Neuronal stem cell (in vitro differentiated cells): Measurements from ENCODE around the gene DHDH.

Experiments used
- DNase-seq: peaks from one replicate; pipeline ENCODE4 v3.0.0-alpha.2; 2013; ENCODE audit warnings: low spot score
- H2AFZ ChIP-seq: one replicate; pipeline ENCODE4 v1.6.1; 2013; ENCODE audit warnings: mild to moderate bottlenecking, low read length, inconsistent platforms
- H2AK5ac ChIP-seq: 2 replicates; pipeline ENCODE4 v1.6.1; 2013; ENCODE audit warnings: low read depth, mild to moderate bottlenecking, inconsistent platforms, low read length, moderate library complexity, mixed read lengths
- H2BK120ac ChIP-seq: 2 replicates; pipeline ENCODE4 v1.6.1; 2013; ENCODE audit warnings: low read depth, mild to moderate bottlenecking, inconsistent platforms, low read length, moderate library complexity, mixed read lengths
- H2BK12ac ChIP-seq: one replicate; pipeline ENCODE4 v1.6.1; 2013; ENCODE audit warnings: low read length, inconsistent platforms
- H2BK15ac ChIP-seq: 2 replicates; pipeline ENCODE4 v1.6.1; 2013; ENCODE audit warnings: mild to moderate bottlenecking, low read length, inconsistent platforms, mixed read lengths
- H2BK5ac ChIP-seq: one replicate; pipeline ENCODE4 v1.6.1; 2013; ENCODE audit warnings: inconsistent platforms, mild to moderate bottlenecking, low read length, moderate library complexity
- H3K14ac ChIP-seq: one replicate; pipeline ENCODE4 v1.6.1; 2013; ENCODE audit warnings: low read length, inconsistent platforms
- H3K18ac ChIP-seq: 2 replicates; pipeline ENCODE4 v1.6.1; 2013; ENCODE audit warnings: low read length, inconsistent platforms
- H3K23ac ChIP-seq: 2 replicates; pipeline ENCODE4 v1.6.1; 2013; ENCODE audit warnings: low read depth, mild to moderate bottlenecking, mixed read lengths, low read length, inconsistent platforms; ENCODE audit not compliant: poor library complexity
- H3K27ac ChIP-seq: replicated peaks from 3 replicates; pipeline ENCODE4 v1.5.1; 2013; ENCODE audit warnings: low read length, inconsistent platforms
- H3K27me3 ChIP-seq, 3 experiments: 2 replicates each; pipeline ENCODE4 v1.6.1; 2013; ENCODE audit warnings: low read length in 3 of 3, mild to moderate bottlenecking in 2 of 3, inconsistent platforms in 1 of 3, low read depth in 1 of 3, mixed read lengths in 1 of 3, moderate library complexity in 1 of 3; ENCODE audit not compliant: control insufficient read depth in 3 of 3, insufficient read depth in 3 of 3
- H3K36me3 ChIP-seq, 2 donors: replicated peaks in 1 of 2; 2 replicates each; pipeline ENCODE4 v1.6.1; 2013; ENCODE audit warnings: low read length in 2 of 2; ENCODE audit not compliant: control insufficient read depth in 2 of 2, insufficient read depth in 2 of 2
- H3K4ac ChIP-seq: 2 replicates; pipeline ENCODE4 v1.6.1; 2013; ENCODE audit warnings: inconsistent platforms, mild to moderate bottlenecking, low read length, moderate library complexity
- H3K4me1 ChIP-seq, 2 donors: 1 replicate in 1 of 2; 2 replicates in 1 of 2; pipeline ENCODE4 v1.6.1; 2013; ENCODE audit warnings: low read length in 2 of 2, low read depth in 1 of 2; ENCODE audit not compliant: control insufficient read depth in 2 of 2, insufficient read depth in 1 of 2
- H3K4me2 ChIP-seq: one replicate; pipeline ENCODE4 v1.6.1; 2013; ENCODE audit warnings: mild to moderate bottlenecking, low read length, inconsistent platforms; ENCODE audit not compliant: insufficient read depth, poor library complexity, severe bottlenecking
- H3K4me3 ChIP-seq, 2 donors: 2 replicates each; pipeline ENCODE4 v1.5.1; 2013; ENCODE audit warnings: low read length in 2 of 2, mild to moderate bottlenecking in 2 of 2, inconsistent platforms in 1 of 2, moderate library complexity in 1 of 2
- H3K79me1 ChIP-seq: one replicate; pipeline ENCODE4 v1.6.1; 2013; ENCODE audit warnings: low read depth, mild to moderate bottlenecking, inconsistent platforms, low read length, moderate library complexity
- H3K9ac ChIP-seq: one replicate; pipeline ENCODE4 v1.6.1; 2013; ENCODE audit warnings: mild to moderate bottlenecking, low read depth, low read length, inconsistent platforms; ENCODE audit not compliant: poor library complexity
- H3K9me3 ChIP-seq, 2 donors: replicated peaks in 1 of 2; 2 replicates each; pipeline versions ENCODE3 to v1.6.1; 2013; ENCODE audit warnings: low read length in 2 of 2, mild to moderate bottlenecking in 2 of 2, inconsistent platforms in 1 of 2, low read depth in 1 of 2, mixed read lengths in 1 of 2, moderate library complexity in 1 of 2; ENCODE audit not compliant: control insufficient read depth in 2 of 2, insufficient read depth in 1 of 2
- H4K8ac ChIP-seq: one replicate; pipeline ENCODE4 v1.6.1; 2013; ENCODE audit warnings: low read depth, mild to moderate bottlenecking, inconsistent platforms, low read length, moderate library complexity
- H4K91ac ChIP-seq: one replicate; pipeline ENCODE4 v1.6.1; 2013; ENCODE audit warnings: low read length, low read depth, mild to moderate bottlenecking, inconsistent platforms; ENCODE audit not compliant: poor library complexity
- WGBS, 2 donors: extraction: QIAGEN DNeasy Blood & Tissue Kit; methylation state at CpG; one replicate each; pipeline ENCODE4 v1.1.7; 2013; ENCODE audit warnings: missing lambda C conversion rate in 2 of 2, mixed read lengths in 1 of 2; ENCODE audit not compliant: insufficient read length in 2 of 2, insufficient replicate concordance in 1 of 2; ENCODE audit errors: extremely low coverage in 2 of 2; 5-methylcytosine and 5-hydroxymethylcytosine counted together

DHDH gene

GRCh38 chr19:48989701-48990291, 56.3 kb downstream of the DHDH start:
- Histone ChIP-seq H3K4me2 (no peak overlapping the region), H3K9me3 (no peaks in the 10 kb centered on the region), H3K79me1 (peaks cover 11% of the 10 kb centered on the region), H4K91ac (no peak overlapping the region), H3K36me3 (peaks cover 20 to 46% of the 10 kb centered on the region in 2 donors), H3K14ac (no peak overlapping the region), H4K8ac (no peak overlapping the region), H2BK5ac (no peak overlapping the region), H3K4me3 (no peak overlapping the region), H3K9ac (no peak overlapping the region), H2AFZ (no peak overlapping the region), H3K27me3 (no peaks in the 10 kb centered on the region), H3K23ac (peak overlapping the region; percentile 26), H2AK5ac (no peak overlapping the region), H3K18ac (no peak overlapping the region), H2BK120ac (no peak overlapping the region), H2BK12ac (no peak overlapping the region), H3K4ac (no peak overlapping the region), H3K4me1 (peaks cover 5 to 11% of the 10 kb centered on the region in 2 donors), H3K27ac (no peak overlapping the region), H2BK15ac (no peak overlapping the region)
- no peak for DNase-seq
- no CpG with 5 or more reads among the region's 17 CpGs for WGBS, 2 donors

GRCh38 chr19:48990400-48990799, 56.9 kb downstream of the DHDH start:
- Histone ChIP-seq H3K14ac (no peak overlapping the region), H2BK120ac (no peak overlapping the region), H3K23ac (no peak overlapping the region), H3K4me3 (no peak overlapping the region), H3K9me3 (no peaks in the 10 kb centered on the region), H2AFZ (no peak overlapping the region), H3K9ac (no peak overlapping the region), H3K4me2 (no peak overlapping the region), H4K91ac (no peak overlapping the region), H3K4ac (no peak overlapping the region), H2AK5ac (no peak overlapping the region), H3K18ac (no peak overlapping the region), H3K36me3 (peaks cover 14 to 40% of the 10 kb centered on the region in 2 donors), H2BK5ac (no peak overlapping the region), H2BK15ac (no peak overlapping the region), H2BK12ac (no peak overlapping the region), H3K79me1 (peaks cover 11% of the 10 kb centered on the region), H4K8ac (no peak overlapping the region), H3K27ac (no peak overlapping the region), H3K4me1 (peaks cover 7 to 14% of the 10 kb centered on the region in 2 donors), H3K27me3 (no peaks in the 10 kb centered on the region)
- DNase-seq = no peak
- WGBS, 2 donors = no CpG with 5 or more reads among the region's 4 CpGs

- Histone ChIP-seq H3K4ac (no peak overlapping the region), H3K9ac (peak overlapping the region; percentile 72), H3K14ac (no peak overlapping the region), H2AFZ (no peak overlapping the region), H3K27me3 (no peaks in the 10 kb centered on the region), H3K4me1 (peaks cover 7 to 14% of the 10 kb centered on the region in 2 donors), H3K4me2 (no peak overlapping the region), H2BK15ac (no peak overlapping the region), H3K79me1 (peaks cover 11% of the 10 kb centered on the region), H3K27ac (no peak overlapping the region), H3K23ac (peak overlapping the region; percentile 69), H2BK12ac (no peak overlapping the region), H3K9me3 (no peaks in the 10 kb centered on the region), H2BK120ac (peak overlapping the region; percentile 50), H4K91ac (no peak overlapping the region), H3K4me3 (peak overlapping the region in 1 of 2 donors; percentile 60), H2BK5ac (no peak overlapping the region), H3K36me3 (peaks cover 9 to 33% of the 10 kb centered on the region in 2 donors), H3K18ac (no peak overlapping the region), H4K8ac (no peak overlapping the region), H2AK5ac (peak overlapping the region; percentile 29)
- DNase-seq = no peak
- WGBS, 2 donors = no CpG with 5 or more reads among the region's 22 CpGs
Observed at GRCh38 chr19:48991011-48991609, 57.6 kb downstream of the DHDH start.

GRCh38 chr19:48991873-48992580, 58.5 kb downstream of the DHDH start:
- H3K23ac ChIP-seq = no peak overlapping the region
- no peak overlapping the region for H3K9ac ChIP-seq
- peak overlapping the region; percentile 21 for H3K18ac ChIP-seq
- no peak overlapping the region for H2BK12ac ChIP-seq
- peaks cover 9 to 26% of the 10 kb centered on the region in 2 donors for H3K36me3 ChIP-seq
- H3K9me3 ChIP-seq = no peaks in the 10 kb centered on the region
- peak overlapping the region; percentile 29 for H2AK5ac ChIP-seq
- no peak overlapping the region for H3K4ac ChIP-seq
- no peak overlapping the region for H2BK120ac ChIP-seq
- no peak overlapping the region for H4K91ac ChIP-seq
- H2AFZ ChIP-seq = peak overlapping the region; percentile 78
- no CpG with 5 or more reads among the region's 8 CpGs for WGBS, 2 donors
- peaks cover 12% of the 10 kb centered on the region for H3K79me1 ChIP-seq
- H2BK15ac ChIP-seq = no peak overlapping the region
- H3K4me1 ChIP-seq = peaks cover 7 to 14% of the 10 kb centered on the region in 2 donors
- peak overlapping the region; percentile 65 for H3K4me2 ChIP-seq
- H3K27me3 ChIP-seq = no peaks in the 10 kb centered on the region
- no peak overlapping the region for H4K8ac ChIP-seq
- no peak overlapping the region for H3K14ac ChIP-seq
- no peak for DNase-seq
- peak overlapping the region; percentile 60 to 85 for H3K4me3 ChIP-seq
- H2BK5ac ChIP-seq = no peak overlapping the region
- peak overlapping the region; percentile 52 for H3K27ac ChIP-seq
